MCF 10A (cell line): ENCODE results near the gene CACNB4. TPM values are rescaled to one million over a fixed set of nuclear protein-coding genes. Genes with fewer than 3 reads are reported as not detected.

Source experiments
- BruUV-seq: library from RNA; stranded (reverse); fragments of 400-500 nt; replicated peaks from 2 replicates; lab custom pipeline; 2021; lab: Mats Ljungman, UMichigan
- CTCF ChIA-PET: fragments of 300-600 bp; sonication (Branson Sonifier 250); formaldehyde crosslinking; extraction: SDS; loops from one replicate; lab custom pipeline; 2021; ENCODE audit warnings: antibody characterized with exemption, inconsistent platforms; lab: Yijun Ruan, JAX
- POLR2A ChIA-PET: fragments of 300-600, 350-650 bp; sonication (Branson Sonifier 250); formaldehyde crosslinking; extraction: SDS; loops from one replicate; lab custom pipeline; 2020; ENCODE audit warnings: antibody characterized with exemption, inconsistent platforms; lab: Yijun Ruan, JAX
- DNase-seq: peaks from one replicate; pipeline ENCODE4 v3.0.0-alpha.2; 2018; ENCODE audit not compliant: unreplicated experiment
- H3K27ac Mint-ChIP-seq: one replicate; pipeline ENCODE4 v1.8.0; 2022; ENCODE audit warnings: mild to moderate bottlenecking, low read depth, mixed read lengths; ENCODE audit not compliant: unreplicated experiment
- H3K27me3 Mint-ChIP-seq: one replicate; pipeline ENCODE4 v1.8.0; 2022; ENCODE audit warnings: mixed read lengths; ENCODE audit not compliant: insufficient read depth, unreplicated experiment
- H3K36me3 Mint-ChIP-seq: one replicate; pipeline ENCODE4 v1.8.0; 2022; ENCODE audit warnings: mild to moderate bottlenecking, moderate library complexity, mixed read lengths; ENCODE audit not compliant: insufficient read depth, unreplicated experiment
- H3K4me1 Mint-ChIP-seq: one replicate; pipeline ENCODE4 v1.8.0; 2022; ENCODE audit warnings: mixed read lengths; ENCODE audit not compliant: insufficient read depth, unreplicated experiment
- H3K4me3 Mint-ChIP-seq: one replicate; pipeline ENCODE4 v1.8.0; 2022; ENCODE audit warnings: mild to moderate bottlenecking, moderate library complexity, mixed read lengths; ENCODE audit not compliant: unreplicated experiment
- H3K9me3 Mint-ChIP-seq: one replicate; pipeline ENCODE4 v1.8.0; 2022; ENCODE audit warnings: mixed read lengths; ENCODE audit not compliant: unreplicated experiment
- intact Hi-C: fragments of 100-400 bp; cut with micrococcal nuclease; formaldehyde crosslinking; loops from 2 replicates; pipeline ENCODE4 v1.14.1; 2022
- total RNA-seq: library from RNA; stranded (reverse); gene quantifications from 2 replicates; pipeline ENCODE4 v1.2.3, GENCODE V29; 2022
- TF ChIP-seq, protein P1 (sequence below): fragments of 200-600 bp; IDR thresholded peaks from one replicate; pipeline ENCODE4 v1.8.0; 2022; ENCODE audit warnings: antibody characterized with exemption, mild to moderate bottlenecking; ENCODE audit not compliant: unreplicated experiment

CACNB4 gene
- total RNA-seq, 1 experiment from 2014 or later: 0.49 TPM

DNA sequence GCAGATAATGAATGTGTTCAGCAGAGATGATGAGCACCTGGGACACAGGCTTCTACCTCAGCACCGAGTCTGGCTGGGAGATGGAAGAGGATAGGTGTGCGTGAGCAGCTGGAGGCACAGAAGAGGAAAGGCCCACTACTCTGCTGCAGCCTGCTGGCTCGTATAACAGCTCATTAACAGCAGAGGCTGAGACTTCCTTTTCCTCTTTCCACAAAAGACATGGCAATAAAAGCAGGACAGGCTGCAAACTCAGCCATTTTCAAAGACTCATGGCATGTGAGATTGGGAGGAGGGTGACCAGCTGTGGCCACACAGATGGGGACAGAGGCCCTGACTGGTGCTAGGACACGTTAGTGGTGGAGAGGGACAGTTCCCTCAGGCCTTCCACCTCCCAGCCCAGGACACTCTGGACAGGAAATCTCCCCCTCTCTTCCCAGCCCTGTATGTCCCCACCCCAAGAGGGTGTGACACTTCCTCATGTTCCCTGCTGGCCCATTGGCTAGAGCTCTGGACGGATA lies 60.3 kb downstream of the CACNB4 start:
- no peak overlapping the region for H3K27ac Mint-ChIP-seq
- H3K9me3 Mint-ChIP-seq: no peaks in the 10 kb centered on the region
- H3K36me3 Mint-ChIP-seq: no peaks in the 10 kb centered on the region
- H3K4me1 Mint-ChIP-seq: no peaks in the 10 kb centered on the region
- POLR2A ChIA-PET: interaction anchor here (1.3 kb wide), 1 partner anchor 136 kb away, joined by 3 read pairs; no protein-coding TSS in a partner anchor
- no peak for DNase-seq
- TF ChIP-seq, protein P1, sequence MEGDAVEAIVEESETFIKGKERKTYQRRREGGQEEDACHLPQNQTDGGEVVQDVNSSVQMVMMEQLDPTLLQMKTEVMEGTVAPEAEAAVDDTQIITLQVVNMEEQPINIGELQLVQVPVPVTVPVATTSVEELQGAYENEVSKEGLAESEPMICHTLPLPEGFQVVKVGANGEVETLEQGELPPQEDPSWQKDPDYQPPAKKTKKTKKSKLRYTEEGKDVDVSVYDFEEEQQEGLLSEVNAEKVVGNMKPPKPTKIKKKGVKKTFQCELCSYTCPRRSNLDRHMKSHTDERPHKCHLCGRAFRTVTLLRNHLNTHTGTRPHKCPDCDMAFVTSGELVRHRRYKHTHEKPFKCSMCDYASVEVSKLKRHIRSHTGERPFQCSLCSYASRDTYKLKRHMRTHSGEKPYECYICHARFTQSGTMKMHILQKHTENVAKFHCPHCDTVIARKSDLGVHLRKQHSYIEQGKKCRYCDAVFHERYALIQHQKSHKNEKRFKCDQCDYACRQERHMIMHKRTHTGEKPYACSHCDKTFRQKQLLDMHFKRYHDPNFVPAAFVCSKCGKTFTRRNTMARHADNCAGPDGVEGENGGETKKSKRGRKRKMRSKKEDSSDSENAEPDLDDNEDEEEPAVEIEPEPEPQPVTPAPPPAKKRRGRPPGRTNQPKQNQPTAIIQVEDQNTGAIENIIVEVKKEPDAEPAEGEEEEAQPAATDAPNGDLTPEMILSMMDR: no peak
- no TSS peak for BruUV-seq
- H3K27me3 Mint-ChIP-seq: no peaks in the 10 kb centered on the region
- H3K4me3 Mint-ChIP-seq: no peak overlapping the region
- CTCF ChIA-PET: interaction anchor here (0.6 to 4.7 kb wide), 22 partner anchors 10 to 777 kb away, joined by 3 to 47 read pairs (median 4); partner anchors contain the start of gene STAM2
- intact Hi-C loops: no loop called here

DNA sequence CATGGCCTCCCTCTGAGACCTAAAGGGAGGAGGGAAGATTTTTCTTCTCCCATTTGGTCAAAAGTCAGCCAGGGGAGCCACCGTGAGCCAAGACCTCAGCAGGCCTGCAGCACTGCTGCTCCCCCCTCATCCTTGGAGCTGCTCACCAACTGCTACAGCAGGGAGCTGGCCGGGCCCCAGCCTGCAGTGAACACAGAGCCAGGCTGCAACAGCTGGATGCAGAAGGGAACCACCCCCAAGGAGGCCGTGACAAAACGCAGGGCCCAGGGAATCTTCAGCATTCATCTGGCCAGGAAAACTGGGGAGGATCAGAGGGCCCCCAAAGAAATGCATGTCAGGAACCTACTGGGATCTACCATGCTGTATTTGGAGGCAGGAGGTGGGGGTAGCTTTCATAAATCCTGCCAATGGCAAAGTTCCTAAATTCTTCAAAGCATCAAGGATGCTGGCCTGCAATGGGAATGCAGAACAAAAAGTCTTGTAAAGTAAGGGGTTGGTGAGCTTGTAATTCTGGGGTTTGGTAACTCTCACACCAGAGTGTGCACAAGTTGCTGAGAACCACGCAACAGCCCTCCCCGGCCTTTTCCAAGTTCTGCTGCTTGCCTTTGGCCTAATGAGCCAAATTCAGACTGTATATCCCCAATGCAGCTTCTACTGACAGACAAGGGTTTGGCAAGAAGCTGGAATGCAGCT lies 61.0 kb downstream of the CACNB4 start:
- H3K4me3 Mint-ChIP-seq: no peak overlapping the region
- BruUV-seq: no TSS peak
- ChIA-PET CTCF (interaction anchor here (0.6 to 4.7 kb wide), 23 partner anchors 10 to 1441 kb away, joined by 3 to 47 read pairs (median 6); partner anchors contain the start of gene STAM2), POLR2A (interaction anchor here (0.7 to 1.3 kb wide), 2 partner anchors 137 to 583 kb away, joined by 3 read pairs; no protein-coding TSS in a partner anchor)
- intact Hi-C loops: loop anchor here (1.0 kb wide), 2 partner anchors 137 to 597 kb away; partner anchors contain the start of gene STAM2
- no peaks in the 10 kb centered on the region for H3K36me3 Mint-ChIP-seq
- no peak for DNase-seq
- TF ChIP-seq, protein P1: no peak
- H3K27me3 Mint-ChIP-seq: no peaks in the 10 kb centered on the region
- H3K9me3 Mint-ChIP-seq: no peaks in the 10 kb centered on the region
- no peaks in the 10 kb centered on the region for H3K4me1 Mint-ChIP-seq
- no peak overlapping the region for H3K27ac Mint-ChIP-seq

DNA sequence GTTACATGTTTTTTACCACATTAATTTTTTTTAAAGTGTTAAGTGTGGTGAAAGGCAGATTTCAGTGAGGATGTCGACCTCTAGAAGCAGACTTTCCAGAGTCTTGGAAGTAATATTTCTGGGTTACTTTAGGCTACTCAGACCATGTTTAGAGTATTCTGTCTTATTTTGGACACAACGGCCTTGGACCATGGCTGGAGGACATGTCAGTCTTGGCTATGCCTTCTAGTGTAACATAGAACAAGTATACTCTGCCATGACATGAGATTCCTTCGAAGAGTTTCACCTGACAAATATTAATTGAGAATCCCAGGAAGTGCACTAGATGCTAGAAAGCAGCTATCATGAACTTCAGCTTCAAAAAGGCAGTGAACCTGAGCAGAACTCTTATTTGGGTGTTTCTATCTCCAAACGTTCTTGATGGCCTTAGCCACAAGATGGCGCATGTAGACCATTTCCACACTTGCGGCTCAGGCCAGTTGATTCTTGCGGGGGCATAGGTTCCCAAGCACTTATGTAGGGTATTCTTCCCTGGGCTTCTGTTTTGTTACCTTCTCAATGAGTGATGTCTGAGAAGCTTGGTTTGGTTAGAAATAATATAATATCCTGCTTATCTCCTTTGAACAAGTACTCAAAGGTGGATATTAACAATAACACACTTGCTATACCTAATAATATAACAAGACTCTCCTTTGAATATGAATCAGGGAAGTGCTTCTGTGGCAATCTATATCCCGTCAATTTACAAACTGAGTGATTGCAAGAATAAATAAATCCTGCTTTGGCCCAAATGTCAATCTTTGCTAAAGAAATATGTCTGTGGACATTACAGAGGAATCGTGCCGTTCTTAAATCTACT lies 62.0 kb downstream of the CACNB4 start:
- POLR2A ChIA-PET: interaction anchor here (1.0 to 1.2 kb wide), 2 partner anchors 8 to 138 kb away, joined by 3 to 4 read pairs; partner anchors contain the start of gene STAM2
- no TSS peak for BruUV-seq
- DNase-seq: peak; percentile 76
- no peak overlapping the region for H3K4me3 Mint-ChIP-seq
- no peak overlapping the region for H3K27ac Mint-ChIP-seq
- no peaks in the 10 kb centered on the region for H3K27me3 Mint-ChIP-seq
- CTCF ChIA-PET: interaction anchor here (0.5 to 4.7 kb wide), 42 partner anchors 9 to 1087 kb away, joined by 3 to 47 read pairs (median 4); partner anchors contain the start of gene STAM2
- no peaks in the 10 kb centered on the region for H3K9me3 Mint-ChIP-seq
- TF ChIP-seq, protein P1: peak; percentile 86
- H3K36me3 Mint-ChIP-seq: no peaks in the 10 kb centered on the region
- no peaks in the 10 kb centered on the region for H3K4me1 Mint-ChIP-seq
- intact Hi-C loops: loop anchor here (1.0 kb wide), 2 partner anchors 138 to 598 kb away; partner anchors contain the start of gene STAM2
